GM21367 (cell line): ENCODE data around the gene C19orf33.

Experiments used
- ATAC-seq: cut with Tn5 transposase; IDR thresholded peaks from one replicate; pipeline ENCODE4 v1.9.1; 2021; ENCODE audit not compliant: unreplicated experiment

Gene C19orf33

GRCh38 chr19:38278751-38279150 lies 25.3 kb upstream of the C19orf33 start:
- ATAC-seq: no peak

DNA sequence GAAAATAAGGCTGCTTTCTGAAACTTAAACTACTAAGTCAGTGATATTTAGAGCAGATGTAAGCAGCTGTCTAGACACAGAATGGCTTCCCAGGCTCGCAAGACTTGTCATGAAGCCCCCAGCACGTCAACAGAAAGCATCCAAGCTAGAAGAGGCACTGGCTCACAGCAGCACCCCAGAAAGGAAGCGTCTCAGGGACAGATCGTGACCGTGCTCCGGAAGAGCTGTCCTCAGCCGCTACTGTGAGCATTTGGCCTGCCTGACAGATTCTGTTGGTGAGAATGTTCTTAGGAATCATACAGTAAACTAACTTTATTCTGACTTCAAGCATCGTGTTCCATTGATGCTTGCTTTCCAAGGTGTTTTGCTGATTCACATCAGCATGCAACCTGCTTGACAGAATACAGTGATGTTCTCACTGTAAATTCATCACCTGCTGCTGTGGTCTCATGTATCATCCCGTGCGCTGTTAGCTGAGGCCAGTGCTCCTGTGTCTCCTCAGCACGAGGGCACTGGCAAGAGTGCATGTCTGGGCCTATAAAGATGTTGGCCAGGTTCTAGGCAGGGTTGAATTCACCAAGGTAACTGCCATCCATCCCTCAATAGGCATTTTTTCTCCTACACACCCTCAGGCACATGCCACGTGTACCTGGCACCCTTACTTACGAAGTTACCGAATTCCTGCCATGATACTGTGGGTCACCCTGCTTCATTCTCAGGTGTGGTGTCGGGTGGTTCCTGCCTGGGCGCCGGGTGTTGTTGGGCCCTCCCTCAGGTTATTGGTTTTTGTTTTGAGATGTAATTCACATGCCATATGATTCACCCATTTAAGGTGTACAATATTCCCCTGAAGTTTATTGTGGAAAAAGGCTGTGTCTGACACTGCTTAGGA lies 23.8 kb upstream of the C19orf33 start:
- no peak for ATAC-seq

- ATAC-seq: no peak
Observed at GRCh38 chr19:38281811-38282566, 22.1 kb upstream of the C19orf33 start.

DNA sequence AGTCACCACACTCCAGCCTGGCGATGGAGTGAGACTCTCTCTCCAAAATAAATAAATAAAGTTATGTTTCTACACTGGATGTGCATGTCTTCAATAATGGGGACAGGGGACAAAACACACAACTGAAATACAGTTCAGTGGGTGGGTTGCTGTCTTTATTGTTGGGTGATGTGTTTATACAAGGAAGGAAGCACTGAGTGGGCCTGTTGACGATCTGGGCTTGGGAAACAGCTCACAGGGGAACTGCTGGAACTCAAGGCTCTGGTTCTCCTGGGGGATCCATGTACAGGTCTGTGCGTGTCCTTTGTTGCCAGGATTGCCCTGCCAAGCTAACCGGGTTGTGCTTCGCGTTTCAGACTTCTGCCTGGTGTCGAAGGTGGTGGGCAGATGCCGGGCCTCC lies 20.8 kb upstream of the C19orf33 start:
- no peak for ATAC-seq

DNA sequence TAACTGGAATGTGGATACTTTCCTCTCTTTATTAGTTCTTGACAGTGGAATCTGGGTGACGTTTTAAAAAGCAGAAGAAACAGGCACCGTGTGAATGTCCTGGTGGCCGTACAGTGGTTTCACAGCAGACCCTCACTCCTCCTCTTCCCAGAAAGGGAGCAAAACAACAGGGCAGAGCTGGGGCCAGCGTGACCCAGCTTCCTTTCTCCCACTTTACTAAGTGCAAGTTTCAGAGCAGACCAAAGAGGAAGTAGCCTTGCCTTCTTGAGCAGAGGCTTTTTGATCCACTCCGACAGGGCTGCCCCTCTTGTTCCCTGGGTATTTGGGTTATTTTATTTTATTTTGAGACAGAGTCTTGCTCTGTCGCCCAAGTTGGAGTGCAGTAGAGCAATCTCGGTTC lies 19.6 kb upstream of the C19orf33 start:
- ATAC-seq: no peak

DNA sequence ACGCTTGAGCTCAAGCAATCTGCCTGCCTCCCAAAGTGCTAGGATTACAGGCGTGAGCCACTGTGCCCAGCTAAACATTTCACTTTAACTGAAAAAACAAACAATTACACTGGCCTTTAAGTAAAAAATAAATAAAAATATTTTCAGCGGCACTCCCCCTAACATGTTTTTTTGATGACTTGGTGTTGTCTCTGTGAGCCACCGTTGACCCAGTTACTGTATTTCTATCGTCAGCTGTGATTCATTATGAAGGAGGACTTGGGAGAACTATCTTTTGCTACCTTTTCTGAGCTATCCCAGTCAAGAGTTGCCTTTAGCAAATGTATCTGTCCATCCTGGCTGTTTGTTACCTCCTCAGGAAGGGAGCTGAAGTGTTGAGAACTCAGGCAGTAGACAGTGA lies 18.5 kb upstream of the C19orf33 start:
- no peak for ATAC-seq

- no peak for ATAC-seq
Observed at GRCh38 chr19:38287604-38288003, 16.4 kb upstream of the C19orf33 start.

GRCh38 chr19:38288123-38288855 lies 15.8 kb upstream of the C19orf33 start:
- ATAC-seq: no peak

GRCh38 chr19:38289955-38290354 lies 14.1 kb upstream of the C19orf33 start:
- ATAC-seq: no peak

- no peak for ATAC-seq
Observed at GRCh38 chr19:38290631-38291147, 13.4 kb upstream of the C19orf33 start.

DNA sequence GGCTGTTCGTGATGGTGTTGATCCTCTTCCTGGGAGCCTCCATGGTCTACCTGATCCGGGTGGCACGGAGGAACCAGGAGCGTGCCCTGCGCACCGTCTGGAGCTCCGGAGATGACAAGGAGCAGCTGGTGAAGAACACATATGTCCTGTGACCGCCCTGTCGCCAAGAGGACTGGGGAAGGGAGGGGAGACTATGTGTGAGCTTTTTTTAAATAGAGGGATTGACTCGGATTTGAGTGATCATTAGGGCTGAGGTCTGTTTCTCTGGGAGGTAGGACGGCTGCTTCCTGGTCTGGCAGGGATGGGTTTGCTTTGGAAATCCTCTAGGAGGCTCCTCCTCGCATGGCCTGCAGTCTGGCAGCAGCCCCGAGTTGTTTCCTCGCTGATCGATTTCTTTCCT lies 12.2 kb upstream of the C19orf33 start:
- ATAC-seq: no peak

GRCh38 chr19:38293281-38293680 lies 10.8 kb upstream of the C19orf33 start:
- ATAC-seq: no peak

- ATAC-seq: no peak
Observed at GRCh38 chr19:38294090-38294489, 10.0 kb upstream of the C19orf33 start.

DNA sequence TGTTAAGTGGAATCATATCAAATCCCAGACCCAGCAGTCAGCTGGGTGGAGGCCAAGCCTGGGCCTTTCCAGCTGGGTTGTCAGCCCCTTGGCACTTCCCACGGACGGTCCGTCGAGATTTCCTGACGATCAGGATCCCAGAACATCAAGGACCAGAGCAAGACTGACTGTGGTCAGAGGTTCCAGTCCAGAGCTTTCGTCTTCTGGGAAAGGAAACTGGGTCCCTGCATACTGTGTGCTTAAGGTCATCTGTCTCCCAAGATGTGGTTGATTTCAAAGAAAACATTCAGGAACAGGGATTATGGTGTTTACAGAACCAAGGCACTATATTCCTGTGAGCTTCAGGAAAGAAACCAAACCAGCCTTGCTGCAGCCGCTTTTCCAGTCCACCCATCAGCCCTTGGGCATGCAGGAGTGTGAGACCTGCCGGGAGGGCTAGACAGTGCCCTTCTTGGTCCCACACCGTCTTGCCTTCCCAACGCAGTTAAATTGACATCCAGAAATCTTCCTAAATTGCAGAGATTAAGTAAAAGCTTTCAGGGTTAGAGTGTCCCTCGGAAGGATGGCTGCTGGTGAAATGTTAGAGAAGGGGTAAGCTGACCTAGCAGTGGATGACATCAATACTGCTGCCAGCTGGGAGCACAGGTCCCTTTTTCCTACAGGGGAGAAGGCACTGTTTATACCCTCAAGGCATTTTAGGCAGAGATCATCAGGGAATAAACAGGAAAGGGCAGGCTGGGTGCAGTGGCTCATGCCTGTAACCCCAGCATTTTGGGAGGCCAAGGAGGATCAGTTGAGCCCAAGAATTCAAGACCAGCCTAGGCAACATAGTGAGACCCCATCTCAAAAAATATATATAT lies 5.0 kb upstream of the C19orf33 start:
- ATAC-seq: no peak

DNA sequence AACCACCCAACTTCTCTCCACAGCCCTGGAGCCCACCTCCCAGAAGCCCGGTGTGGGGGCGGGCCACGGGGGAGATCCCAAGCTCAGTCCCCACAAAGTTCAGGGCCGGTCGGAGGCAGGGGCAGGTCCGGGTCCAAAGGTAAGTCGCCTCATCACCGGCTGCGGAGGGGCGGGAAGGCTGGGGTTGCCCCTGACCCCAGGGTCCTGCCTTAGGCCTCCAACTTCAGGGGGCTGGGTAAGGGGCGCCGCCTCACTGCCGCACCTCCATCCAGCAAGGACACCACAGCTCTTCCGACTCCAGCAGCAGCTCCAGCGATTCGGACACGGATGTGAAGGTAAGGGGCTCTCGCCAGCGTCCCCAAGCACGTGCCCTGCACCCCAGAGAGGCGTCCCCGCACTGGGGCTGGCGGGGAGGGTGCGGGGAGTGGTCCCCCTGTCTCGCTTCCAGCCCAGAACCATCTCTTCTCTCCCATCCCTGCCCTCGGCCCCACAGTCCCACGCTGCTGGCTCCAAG lies 358 bp downstream of the C19orf33 start:
- ATAC-seq: no peak

GRCh38 chr19:38304866-38305429 lies 897 bp downstream of the C19orf33 start:
- no peak for ATAC-seq

GRCh38 chr19:38306236-38306635 lies 2.2 kb downstream of the C19orf33 start:
- ATAC-seq: no peak

DNA sequence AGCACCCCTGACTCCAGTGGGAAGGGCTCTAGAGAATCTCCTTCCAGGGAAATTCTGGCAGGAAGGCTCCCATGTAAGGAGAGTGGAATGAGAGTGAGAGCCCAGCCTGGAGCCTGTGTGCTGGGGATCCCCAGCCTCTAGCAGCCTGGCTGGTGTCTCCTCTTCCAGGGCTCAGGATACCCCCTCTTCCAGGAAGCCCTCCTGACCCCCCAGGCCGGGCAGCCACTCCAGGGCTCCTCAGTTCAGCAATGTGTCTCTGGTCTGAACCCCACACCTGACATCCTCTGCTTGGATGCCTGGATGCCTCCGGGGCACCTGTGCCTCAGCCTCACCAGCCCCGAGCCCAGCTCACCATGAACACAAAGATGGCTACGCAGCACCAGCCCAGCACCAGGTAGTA lies 3.0 kb downstream of the C19orf33 start:
- no peak for ATAC-seq

DNA sequence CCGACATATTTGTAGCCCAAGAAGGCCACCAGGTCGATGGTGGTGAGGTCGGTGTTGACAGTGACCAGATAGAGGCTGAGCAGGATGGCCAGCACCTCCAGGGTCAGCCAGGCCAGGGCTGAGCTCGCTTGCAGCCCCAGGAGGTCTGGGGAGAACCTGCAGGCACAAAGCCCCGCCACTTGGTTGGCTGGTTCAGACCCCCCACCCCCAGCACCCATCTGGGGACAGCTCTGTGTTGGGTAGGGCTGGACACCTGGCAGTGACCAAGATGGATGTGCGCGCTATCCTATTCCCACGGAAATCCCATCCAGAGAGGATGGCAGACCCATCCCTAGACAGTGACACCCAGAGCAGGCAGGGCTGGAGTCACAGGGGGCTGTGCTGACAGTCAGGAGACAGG lies 3.5 kb downstream of the C19orf33 start:
- ATAC-seq: no peak
